Astrocyte (in vitro differentiated cells and primary cell): ENCODE data around the gene STK24. TPM values are rescaled to one million over a fixed set of nuclear protein-coding genes. Genes with fewer than 3 reads are reported as not detected.
"Not testable (repeated sequence)": the region's sequence is repeated elsewhere in the genome, so short reads cannot be mapped to it uniquely, and the experiment has no call there.

Experiments used
- DNase-seq: peaks from one replicate; pipeline ENCODE4 v3.0.0-alpha.2; 2010; ENCODE audit warnings: low read depth
- FAIRE-seq: peaks from 2 replicates; lab custom pipeline; 2011; peaks lifted over from hg19 to GRCh38; lab: Jason Lieb, UNC
- H2AFZ ChIP-seq: 2 replicates; pipeline ENCODE4 v1.6.0; 2012; ENCODE audit warnings: low read depth, low read length, inconsistent platforms
- H3K27ac ChIP-seq: 2 replicates; pipeline ENCODE4 v1.5.1; 2011; ENCODE audit warnings: low read depth, low read length, inconsistent platforms
- H3K27me3 ChIP-seq: 2 replicates; pipeline ENCODE4 v1.6.0; 2011; ENCODE audit warnings: low read length, inconsistent platforms; ENCODE audit not compliant: insufficient read depth
- H3K36me3 ChIP-seq: 2 replicates; pipeline ENCODE4 v1.5.1; 2011; ENCODE audit warnings: low read length, inconsistent platforms; ENCODE audit not compliant: insufficient read depth
- H3K4me1 ChIP-seq: 2 replicates; pipeline ENCODE4 v1.5.1; 2011; ENCODE audit warnings: low read length, inconsistent platforms; ENCODE audit not compliant: insufficient read depth
- H3K4me2 ChIP-seq: 2 replicates; pipeline ENCODE4 v1.6.0; 2012; ENCODE audit warnings: low read length, inconsistent platforms
- H3K4me3 ChIP-seq: 2 replicates; pipeline ENCODE4 v1.5.1; 2011; ENCODE audit warnings: low read depth, mild to moderate bottlenecking, low read length, inconsistent platforms; ENCODE audit not compliant: insufficient read depth
- H3K79me2 ChIP-seq: 2 replicates; pipeline ENCODE4 v1.6.0; 2012; ENCODE audit warnings: mild to moderate bottlenecking, low read length, inconsistent platforms; ENCODE audit not compliant: insufficient read depth
- H3K9ac ChIP-seq: 2 replicates; pipeline ENCODE4 v1.6.0; 2012; ENCODE audit warnings: mild to moderate bottlenecking, low read length, inconsistent platforms
- H3K9me3 ChIP-seq: 2 replicates; pipeline ENCODE4 v1.5.1; 2012; ENCODE audit warnings: low read depth, mild to moderate bottlenecking, low read length, inconsistent platforms; ENCODE audit not compliant: insufficient read depth
- H4K20me1 ChIP-seq: 2 replicates; pipeline ENCODE4 v1.6.0; 2012; ENCODE audit warnings: low read length, inconsistent platforms; ENCODE audit not compliant: insufficient read depth
- H3K27ac Mint-ChIP-seq: one replicate; pipeline ENCODE4 v1.8.0; 2021; ENCODE audit warnings: mild to moderate bottlenecking, mixed read lengths; ENCODE audit not compliant: unreplicated experiment
- H3K27me3 Mint-ChIP-seq: one replicate; pipeline ENCODE4 v1.8.0; 2021; ENCODE audit warnings: low read depth, mixed read lengths; ENCODE audit not compliant: unreplicated experiment
- H3K36me3 Mint-ChIP-seq: one replicate; pipeline ENCODE4 v1.8.0; 2021; ENCODE audit warnings: low read depth, mixed read lengths; ENCODE audit not compliant: unreplicated experiment
- H3K4me1 Mint-ChIP-seq: one replicate; pipeline ENCODE4 v1.8.0; 2021; ENCODE audit warnings: low read depth, mixed read lengths; ENCODE audit not compliant: unreplicated experiment
- H3K4me3 Mint-ChIP-seq: one replicate; pipeline ENCODE4 v1.8.0; 2021; ENCODE audit warnings: mild to moderate bottlenecking, moderate library complexity, mixed read lengths; ENCODE audit not compliant: unreplicated experiment
- H3K9me3 Mint-ChIP-seq: one replicate; pipeline ENCODE4 v1.8.0; 2021; ENCODE audit warnings: mild to moderate bottlenecking, mixed read lengths; ENCODE audit not compliant: unreplicated experiment
- CTCF ChIP-seq: IDR thresholded peaks from 2 replicates; pipeline ENCODE4 v1.5.1; 2011; ENCODE audit warnings: low read depth, mild to moderate bottlenecking, inconsistent platforms, low read length, moderate library complexity; ENCODE audit not compliant: insufficient read depth
- EZH2 ChIP-seq: IDR thresholded peaks from 2 replicates; pipeline ENCODE4 v1.6.1; 2012; ENCODE audit warnings: mild to moderate bottlenecking, low read length, inconsistent platforms; ENCODE audit not compliant: insufficient read depth
- total RNA-seq: library from RNA; stranded (reverse); gene quantifications from 2 replicates; pipeline ENCODE4 v1.2.1, GENCODE V29; 2021

STK24 gene
- total RNA-seq, 1 donor from 2014 or later: 96.1 TPM

DNA sequence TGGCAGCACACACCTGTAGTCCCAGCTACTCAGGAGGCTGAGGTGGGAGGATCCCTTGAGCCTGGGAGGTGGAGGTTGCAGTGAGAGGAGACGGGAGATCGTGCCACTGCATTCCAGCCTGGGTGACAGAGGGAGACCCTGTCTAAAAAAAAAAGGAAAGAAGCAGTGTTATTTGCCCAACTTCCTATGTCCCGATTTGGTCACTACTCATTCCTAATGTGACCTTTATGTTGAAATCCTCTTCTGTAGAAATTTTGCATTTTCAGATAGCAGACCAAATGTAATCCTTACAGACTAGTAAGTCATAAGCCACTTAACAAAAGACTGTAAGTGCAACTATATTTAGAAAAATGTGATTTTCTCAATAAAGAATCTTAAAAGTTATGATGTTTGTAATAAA lies 18.2 kb upstream of the STK24 start:
- no peaks in the 10 kb centered on the region for H3K36me3 ChIP-seq
- Mint-ChIP-seq H3K4me1 (peaks cover 10% of the 10 kb centered on the region), H3K9me3 (no peaks in the 10 kb centered on the region), H3K27me3 (peaks cover 3% of the 10 kb centered on the region), H3K27ac (no peak overlapping the region), H3K36me3 (no peaks in the 10 kb centered on the region), H3K4me3 (no peak overlapping the region)
- TF ChIP-seq EZH2 (no peak), CTCF (no peak)
- H3K4me3 ChIP-seq: no peak overlapping the region
- no peaks in the 10 kb centered on the region for H4K20me1 ChIP-seq
- no peak overlapping the region for H2AFZ ChIP-seq
- FAIRE-seq (no peak), DNase-seq (no peak)
- H3K4me1 ChIP-seq: peaks cover 5% of the 10 kb centered on the region
- no peaks in the 10 kb centered on the region for H3K79me2 ChIP-seq
- no peaks in the 10 kb centered on the region for H3K9me3 ChIP-seq
- H3K9ac ChIP-seq: no peak overlapping the region
- no peak overlapping the region for H3K27ac ChIP-seq
- no peaks in the 10 kb centered on the region for H3K27me3 ChIP-seq
- no peak overlapping the region for H3K4me2 ChIP-seq

DNA sequence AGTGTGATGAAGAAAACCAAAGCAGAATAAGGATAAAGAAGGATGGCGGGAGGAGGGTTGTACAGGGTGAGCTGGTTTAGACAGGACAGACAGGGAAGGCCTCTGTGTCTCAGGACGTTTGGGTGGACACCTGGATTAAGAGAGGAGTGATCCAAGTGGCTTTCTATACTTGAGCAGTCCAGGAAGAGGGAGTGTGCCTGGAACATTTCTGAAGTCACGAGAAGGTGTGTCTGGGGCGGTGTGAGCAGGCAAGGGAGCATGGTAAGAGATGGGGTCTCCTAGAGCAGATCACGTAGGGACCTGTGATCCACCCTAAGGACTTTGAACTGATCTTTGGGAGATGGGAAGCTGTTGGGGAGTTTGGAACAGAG lies 15.4 kb upstream of the STK24 start:
- no peak for FAIRE-seq
- Histone ChIP-seq H3K27ac (no peak overlapping the region), H3K4me2 (no peak overlapping the region), H3K4me1 (no peaks in the 10 kb centered on the region), H2AFZ (no peak overlapping the region), H4K20me1 (no peaks in the 10 kb centered on the region), H3K27me3 (no peaks in the 10 kb centered on the region), H3K36me3 (no peaks in the 10 kb centered on the region), H3K9ac (no peak overlapping the region), H3K4me3 (no peak overlapping the region), H3K79me2 (no peaks in the 10 kb centered on the region), H3K9me3 (no peaks in the 10 kb centered on the region)
- TF ChIP-seq EZH2: no peak
- no peak for TF ChIP-seq CTCF
- H3K9me3 Mint-ChIP-seq: peaks cover 1% of the 10 kb centered on the region
- DNase-seq: no peak
- H3K4me3 Mint-ChIP-seq: no peak overlapping the region
- no peak overlapping the region for H3K27ac Mint-ChIP-seq
- peaks cover 3% of the 10 kb centered on the region for H3K27me3 Mint-ChIP-seq
- H3K36me3 Mint-ChIP-seq: no peaks in the 10 kb centered on the region
- H3K4me1 Mint-ChIP-seq: no peaks in the 10 kb centered on the region

GRCh38 chr13:98591721-98592361 lies 14.9 kb upstream of the STK24 start:
- Histone ChIP-seq H3K79me2 (no peaks in the 10 kb centered on the region), H3K36me3 (no peaks in the 10 kb centered on the region), H2AFZ (no peak overlapping the region), H3K27me3 (no peaks in the 10 kb centered on the region), H3K4me2 (no peak overlapping the region), H3K4me3 (no peak overlapping the region), H4K20me1 (no peaks in the 10 kb centered on the region), H3K4me1 (no peaks in the 10 kb centered on the region), H3K9me3 (no peaks in the 10 kb centered on the region), H3K27ac (no peak overlapping the region), H3K9ac (no peak overlapping the region)
- TF ChIP-seq CTCF (no peak), EZH2 (no peak)
- Mint-ChIP-seq H3K4me1 (no peaks in the 10 kb centered on the region), H3K27me3 (peaks cover 3% of the 10 kb centered on the region), H3K36me3 (no peaks in the 10 kb centered on the region), H3K27ac (no peak overlapping the region), H3K9me3 (peaks cover 1% of the 10 kb centered on the region), H3K4me3 (no peak overlapping the region)
- FAIRE-seq (no peak), DNase-seq (no peak)

- DNase-seq, H3K27ac Mint-ChIP-seq, H3K4me2 ChIP-seq, H3K9me3 Mint-ChIP-seq, H4K20me1 ChIP-seq, FAIRE-seq, H2AFZ ChIP-seq, H3K9ac ChIP-seq, H3K27me3 ChIP-seq, H3K79me2 ChIP-seq, H3K4me1 ChIP-seq, H3K36me3 Mint-ChIP-seq, H3K27ac ChIP-seq, H3K9me3 ChIP-seq, H3K27me3 Mint-ChIP-seq, H3K4me3 ChIP-seq, H3K4me3 Mint-ChIP-seq, H3K36me3 ChIP-seq, H3K4me1 Mint-ChIP-seq: not testable (repeated sequence)
These were observed 13.6 kb upstream of the STK24 start for GRCh38 chr13:98590471-98590870.
